HTR-8/SVneo (cell line): ENCODE results near the gene NAT9.

ENCODE experiments used
- DNase-seq: peaks from one replicate; pipeline ENCODE4 v3.0.0; 2011; ENCODE audit warnings: low spot score, mixed read lengths; ENCODE audit not compliant: insufficient read length
- FAIRE-seq: peaks from 2 replicates; lab custom pipeline; 2011; peaks lifted over from hg19 to GRCh38; lab: Jason Lieb, UNC

The NAT9 gene, protein sequence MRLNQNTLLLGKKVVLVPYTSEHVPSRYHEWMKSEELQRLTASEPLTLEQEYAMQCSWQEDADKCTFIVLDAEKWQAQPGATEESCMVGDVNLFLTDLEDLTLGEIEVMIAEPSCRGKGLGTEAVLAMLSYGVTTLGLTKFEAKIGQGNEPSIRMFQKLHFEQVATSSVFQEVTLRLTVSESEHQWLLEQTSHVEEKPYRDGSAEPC

DNA sequence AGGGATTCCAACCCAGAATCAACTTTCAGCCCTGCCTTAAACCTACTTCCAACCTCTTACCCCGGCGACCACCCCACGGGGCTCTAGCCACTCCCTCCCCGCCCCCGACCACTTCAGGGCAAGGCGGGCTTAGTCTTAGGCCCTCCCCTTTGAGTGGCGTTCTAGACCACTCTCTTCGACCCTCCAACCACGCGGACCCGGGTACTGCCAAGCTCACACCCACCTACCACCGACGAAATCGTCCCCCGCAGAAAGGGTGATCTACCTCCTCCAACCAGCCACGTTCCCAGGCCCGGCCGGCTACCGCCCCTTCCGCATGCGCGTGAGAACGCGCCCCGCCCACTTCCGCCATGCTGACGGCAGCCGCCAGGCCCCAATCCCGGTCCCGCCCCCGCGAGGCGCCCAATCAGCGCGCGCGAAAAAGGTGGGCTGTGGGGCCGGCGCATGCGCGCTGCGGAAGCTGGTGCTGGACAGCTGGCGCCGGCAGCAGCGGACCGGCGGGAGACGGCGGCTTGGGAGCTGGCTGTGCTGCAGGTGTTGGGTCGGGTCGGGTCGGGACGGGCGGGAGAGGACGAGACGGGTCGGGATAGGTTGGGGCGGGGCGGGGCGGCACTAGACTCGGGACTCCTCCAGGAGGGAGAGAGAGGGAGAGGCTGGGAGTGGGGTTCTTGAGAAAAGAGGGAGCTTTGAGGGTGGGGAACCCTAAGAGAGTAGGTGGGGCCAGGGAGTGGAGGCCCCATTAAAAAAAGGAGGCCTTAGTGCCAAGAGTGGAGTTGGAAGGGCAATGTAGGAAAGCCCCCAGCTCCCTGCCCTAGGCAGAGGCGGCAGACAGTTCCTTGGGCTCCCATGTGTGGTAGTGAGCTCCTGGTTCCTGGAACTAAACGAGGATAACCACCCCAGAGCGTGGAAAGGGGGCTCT, at the start of gene NAT9:
TSS of gene NAT9 (minus strand) at position 302 of the 919 bp plus-strand sequence. CDS start 647 bp downstream, outside the sequence.
- DNase-seq = peak; percentile 100
- peak; percentile 97 for FAIRE-seq

DNA sequence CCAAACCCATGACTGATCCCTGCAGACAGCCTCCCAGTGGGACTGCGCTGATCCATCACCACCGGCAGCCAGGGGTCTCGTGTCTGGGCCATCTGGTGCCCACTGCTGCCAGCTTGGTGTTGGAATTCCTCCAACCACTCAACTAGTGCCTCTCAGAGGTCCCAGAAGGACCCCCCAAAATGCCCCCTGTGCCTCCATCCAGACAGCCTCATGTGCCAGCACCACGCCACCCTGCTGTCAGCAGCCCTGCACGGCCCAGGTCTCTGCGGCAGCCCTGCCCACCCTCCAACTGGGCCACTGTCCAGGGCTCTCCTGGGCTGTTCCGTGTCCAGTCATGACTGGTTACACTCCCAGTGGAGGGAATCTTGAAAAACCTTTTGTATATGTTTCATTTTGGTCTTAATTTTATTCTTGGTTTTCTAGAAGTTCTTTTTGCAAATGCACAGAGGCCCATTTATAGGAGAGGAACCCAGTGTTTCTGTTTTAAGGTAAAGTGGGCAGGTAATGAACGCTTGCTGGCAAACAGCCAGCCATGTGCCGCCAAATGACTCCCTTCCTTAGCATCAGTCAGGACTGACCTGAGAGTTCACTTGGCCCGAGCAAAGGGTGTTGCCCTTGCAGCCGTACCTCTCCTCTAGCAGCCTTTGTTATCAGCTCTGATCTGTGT, 48.9 kb upstream of the NAT9 start:
- DNase-seq (no peak), FAIRE-seq (no peak)

DNA sequence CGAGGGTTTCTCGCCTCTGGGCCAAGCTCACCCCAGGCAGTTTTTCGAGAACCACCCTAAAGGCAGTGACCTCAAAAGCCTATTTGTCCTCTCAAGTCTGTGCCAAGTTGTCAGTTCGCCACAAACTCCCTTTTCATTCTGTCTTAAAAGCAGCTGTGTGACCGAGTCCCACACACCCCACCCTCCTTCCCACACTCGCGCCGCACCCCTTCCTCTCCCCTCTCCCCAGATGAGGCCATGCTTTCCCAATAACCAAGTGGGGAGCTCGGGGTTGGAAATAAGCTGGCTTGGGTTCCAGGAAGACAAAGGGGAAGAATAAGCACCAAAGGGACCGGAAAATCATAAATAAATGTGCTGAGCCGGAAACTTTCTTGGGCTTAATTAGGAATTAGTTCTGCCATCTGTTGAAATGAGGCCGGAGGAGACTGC, 46.8 kb upstream of the NAT9 start:
- FAIRE-seq (no peak), DNase-seq (no peak)

GRCh38 chr17:74822335-74822938, 46.3 kb upstream of the NAT9 start:
- FAIRE-seq (no peak), DNase-seq (no peak)

DNA sequence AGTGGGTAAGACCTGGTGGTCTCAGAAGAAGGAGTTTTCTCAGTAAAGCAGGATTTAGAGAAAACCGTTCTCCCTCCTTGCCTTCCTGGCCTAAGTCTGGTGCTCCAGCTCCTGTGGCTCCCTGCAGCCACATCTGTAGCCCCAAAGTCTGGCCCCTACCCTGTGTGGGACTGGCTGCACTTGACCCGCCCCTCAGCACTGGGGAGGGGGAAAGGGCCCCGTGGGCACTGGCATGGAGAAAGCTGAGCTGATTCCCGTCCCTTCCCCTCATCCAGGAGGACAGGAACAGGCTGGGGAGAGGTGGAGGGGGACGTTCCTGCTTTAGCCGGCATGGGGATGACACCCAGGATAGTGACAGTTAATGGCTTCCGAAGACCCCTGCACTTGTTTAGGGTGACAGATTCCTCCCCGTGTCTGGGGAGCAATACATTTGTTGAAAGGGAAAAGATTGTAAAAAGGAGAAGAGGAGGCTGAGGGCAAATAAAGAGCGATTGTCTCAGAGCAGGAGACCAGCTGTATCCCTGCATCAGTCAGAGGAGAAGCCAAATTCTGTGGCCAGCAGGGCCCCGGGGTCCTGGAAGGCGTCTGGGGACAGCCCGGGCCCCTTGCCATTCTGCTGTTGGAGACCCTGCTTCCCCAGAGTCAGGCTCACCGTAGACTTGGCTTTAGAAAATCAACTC, 45.6 kb upstream of the NAT9 start:
- DNase-seq (no peak), FAIRE-seq (no peak)

DNA sequence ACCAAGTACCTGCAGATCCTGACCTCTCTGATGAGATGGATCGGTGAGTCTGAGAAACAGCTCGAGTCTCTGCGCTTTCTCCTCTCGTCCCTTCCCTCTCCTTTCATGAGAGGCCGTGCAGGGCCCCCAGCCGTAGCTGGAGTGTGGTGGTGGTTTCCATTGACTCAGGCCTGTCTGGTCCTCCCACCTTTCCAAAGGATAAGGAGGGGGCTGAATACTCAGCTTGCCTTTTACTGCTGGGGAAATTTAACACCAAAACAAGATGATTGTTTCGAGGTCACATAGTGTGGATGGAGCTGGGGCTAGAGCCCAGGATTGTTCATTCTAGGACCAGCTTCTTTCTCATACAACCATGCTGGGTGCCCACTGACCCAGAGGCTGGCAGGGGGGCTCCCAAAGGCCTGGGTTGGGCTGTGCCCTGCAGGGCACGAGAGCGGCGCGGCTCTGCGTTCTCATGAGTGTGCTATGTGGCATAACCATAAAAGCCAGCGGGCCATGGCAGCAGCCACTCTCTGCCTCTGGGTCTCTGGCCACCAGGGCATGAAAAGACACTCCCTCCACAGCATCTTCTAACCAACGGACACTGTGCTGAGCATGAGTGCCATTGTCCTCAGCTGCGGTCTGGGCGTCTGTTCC, 43.8 kb upstream of the NAT9 start:
- FAIRE-seq (no peak), DNase-seq (no peak)

GRCh38 chr17:74818291-74818938, 42.3 kb upstream of the NAT9 start:
- no peak for FAIRE-seq

GRCh38 chr17:74816905-74817620, 40.9 kb upstream of the NAT9 start:
- DNase-seq (no peak), FAIRE-seq (peak; percentile 26)

More at GRCh38 chr17:74818291-74818938, 42.3 kb upstream of the NAT9 start:
- DNase-seq = no peak

- FAIRE-seq (no peak), DNase-seq (no peak)
Observed at GRCh38 chr17:74815550-74816370, 39.6 kb upstream of the NAT9 start.

DNA sequence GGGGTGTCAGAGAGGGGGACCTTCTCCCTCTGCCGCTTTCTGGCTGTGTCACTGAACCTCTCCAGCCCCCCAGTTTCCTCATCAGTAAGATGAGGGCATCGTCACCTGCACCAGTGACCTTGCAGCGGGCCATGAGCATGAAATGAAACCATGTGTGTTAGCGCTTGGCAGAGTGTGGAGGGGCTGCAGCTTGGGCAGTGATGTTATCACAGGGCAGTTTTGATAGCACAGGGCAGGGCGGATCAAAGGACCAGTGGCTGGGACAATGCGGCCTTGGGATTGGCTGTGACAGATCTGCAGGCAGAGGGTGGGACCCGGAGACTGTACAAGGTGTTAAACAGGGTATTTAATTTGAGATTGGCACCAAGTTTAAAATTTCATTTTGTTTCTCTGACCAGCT, 38.9 kb upstream of the NAT9 start:
- DNase-seq = no peak
- FAIRE-seq = no peak

DNA sequence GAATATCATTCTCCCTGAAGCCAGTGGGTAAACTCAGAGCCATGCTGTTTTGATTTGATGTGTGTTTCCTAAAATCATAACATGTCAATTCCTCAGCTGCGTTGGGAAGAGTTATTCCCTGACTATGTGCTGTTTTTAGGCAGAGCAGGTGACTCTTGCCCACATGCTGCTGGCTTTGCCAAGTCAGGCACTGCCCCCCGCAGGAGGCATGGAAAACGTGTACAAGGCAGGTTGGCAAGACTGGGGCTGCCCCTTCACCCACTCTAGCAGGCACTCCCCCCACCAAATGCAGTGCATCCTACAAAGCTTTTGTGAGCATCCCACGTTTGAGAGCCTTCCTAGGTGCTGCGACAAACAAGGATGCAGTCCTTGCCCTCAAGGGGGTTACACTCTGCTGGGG, 38.3 kb upstream of the NAT9 start:
- DNase-seq = no peak
- FAIRE-seq = no peak

DNA sequence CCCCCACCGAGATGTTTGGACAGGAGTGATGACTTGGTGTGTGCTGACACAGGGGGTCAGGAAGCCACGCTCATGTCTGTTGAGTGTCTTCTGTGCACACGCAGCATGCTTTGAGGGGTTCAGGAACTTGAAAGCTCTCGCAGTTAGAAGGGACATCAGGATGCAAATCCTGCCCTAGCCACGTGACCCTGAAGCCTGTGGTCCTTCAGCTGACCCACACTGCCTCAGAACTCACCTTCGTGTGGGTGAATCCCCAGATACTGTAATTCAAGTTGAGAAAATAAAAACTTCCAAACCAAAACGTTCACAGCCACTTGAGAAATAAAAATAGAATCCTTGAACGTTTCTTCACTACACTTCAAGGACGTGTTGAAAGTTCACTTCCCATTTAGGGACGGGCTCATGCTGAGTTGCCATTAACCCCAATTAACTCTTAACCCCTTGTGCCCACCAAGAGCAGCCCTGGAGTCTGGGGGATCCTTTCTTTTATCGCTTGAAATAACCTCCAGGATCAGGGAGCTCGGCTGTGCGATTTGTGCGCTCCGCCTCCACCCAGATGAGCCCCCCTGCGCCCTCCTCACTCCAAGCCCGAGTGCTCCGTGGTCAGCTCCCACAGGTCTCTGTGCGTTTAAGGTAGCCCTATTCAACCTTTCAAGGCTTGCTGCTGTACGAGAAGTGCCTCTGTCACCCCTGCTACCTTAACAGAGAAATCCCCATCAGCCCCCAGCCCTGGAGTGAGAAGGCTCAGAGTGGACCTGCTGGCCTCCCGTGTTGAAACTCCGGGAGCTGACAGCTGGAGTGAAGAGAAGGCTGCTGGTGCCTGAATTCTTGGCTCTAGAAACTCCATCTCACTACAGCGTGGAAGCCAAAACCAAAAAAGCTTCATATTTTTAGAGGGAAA, 36.2 kb upstream of the NAT9 start:
- FAIRE-seq (no peak), DNase-seq (no peak)

DNA sequence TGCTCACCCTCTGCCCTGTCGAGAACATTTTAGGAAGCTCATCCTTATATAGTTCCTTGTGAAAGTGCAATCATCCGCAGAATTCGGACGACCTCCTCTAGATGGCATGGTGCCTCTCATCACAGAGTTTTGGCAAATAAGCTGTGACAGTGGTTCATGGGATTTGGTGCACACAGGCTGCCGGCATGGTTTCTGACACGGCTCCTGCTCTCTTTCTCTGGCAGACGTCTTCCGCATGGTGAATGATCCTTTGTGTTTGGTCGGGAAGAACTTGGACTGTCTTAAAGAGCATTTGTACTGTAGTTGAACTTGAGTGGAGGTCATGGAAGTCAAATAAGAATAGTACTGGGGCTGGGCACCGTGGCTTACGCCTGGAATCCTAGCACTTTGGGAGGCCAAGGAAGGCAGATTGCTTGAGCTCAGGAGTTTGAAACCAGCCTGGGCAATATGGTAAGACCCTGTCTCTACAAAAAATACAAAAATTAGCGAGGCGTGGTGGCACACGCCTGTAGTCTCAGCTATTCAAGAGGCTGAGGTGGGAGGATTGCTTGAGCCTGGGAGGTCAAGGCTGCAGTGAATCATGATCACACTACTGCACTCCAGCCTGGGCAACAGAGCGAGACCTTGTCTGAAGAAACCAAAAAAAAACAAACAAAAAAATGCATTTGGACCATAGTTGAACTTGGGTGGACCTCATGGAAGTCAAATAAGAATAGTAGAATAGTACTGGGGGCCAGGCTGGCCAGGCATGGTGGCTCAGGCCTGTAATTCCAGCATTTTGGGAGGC, 34.7 kb upstream of the NAT9 start:
- FAIRE-seq (no peak), DNase-seq (no peak)

GRCh38 chr17:74808714-74809430, 32.7 kb upstream of the NAT9 start:
- DNase-seq = no peak

DNA sequence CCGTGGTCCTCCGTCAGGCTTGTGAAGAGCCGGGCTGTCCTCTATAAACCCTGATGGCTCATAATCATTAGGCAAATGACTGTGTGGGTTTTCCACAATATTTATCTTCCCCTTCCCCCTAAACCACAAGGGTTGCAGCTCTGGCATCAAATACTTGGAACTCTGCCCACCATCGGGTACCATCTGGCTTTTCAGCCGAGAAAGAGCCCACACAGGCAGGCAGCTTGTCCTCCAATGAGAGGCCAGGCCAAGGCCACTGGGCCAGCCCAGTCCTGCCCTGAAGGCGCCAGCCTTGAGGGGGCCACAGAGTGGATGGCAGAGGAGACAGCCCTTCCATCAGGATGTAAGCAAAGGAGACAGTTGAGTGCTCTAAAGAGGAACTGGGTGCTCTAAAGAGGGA, 31.8 kb upstream of the NAT9 start:
- DNase-seq (no peak), FAIRE-seq (no peak)

More at GRCh38 chr17:74808714-74809430, 32.7 kb upstream of the NAT9 start:
- no peak for FAIRE-seq
